Spleen (tissue), 11 donors: ENCODE data around the gene TCF7L1. TPM values are rescaled to one million over a fixed set of nuclear protein-coding genes. Genes with fewer than 3 reads are reported as not detected.

Source experiments
- DNase-seq: peaks from one replicate; pipeline ENCODE4 v3.0.0-alpha.2; 2020
- H3K27ac ChIP-seq, 8 donors: fragments of 200-600 bp; sonication (generic) in 7 of 8; 1 replicate in 4 of 8; 2 replicates in 4 of 8; pipeline versions ENCODE4 v1.5.0 to v1.8.0; 2016 to 2021; ENCODE audit warnings: inconsistent platforms in 4 of 8, mild to moderate bottlenecking in 4 of 8, moderate library complexity in 1 of 8
- H3K27me3 ChIP-seq, 7 donors: fragments of 200-600 bp; sonication (generic) in 6 of 7; replicated peaks in 1 of 7; 1 replicate in 4 of 7; 2 replicates in 3 of 7; pipeline versions ENCODE4 v1.5.0 to v1.8.0; 2016 to 2021; ENCODE audit warnings: inconsistent platforms in 3 of 7, mild to moderate bottlenecking in 1 of 7
- H3K36me3 ChIP-seq, 6 donors: fragments of 200-600 bp; sonication (generic) in 5 of 6; 1 replicate in 4 of 6; 2 replicates in 2 of 6; pipeline versions ENCODE4 v1.5.0 to v1.8.0; 2016 to 2021; ENCODE audit warnings: inconsistent platforms in 2 of 6
- H3K4me1 ChIP-seq, 6 donors: fragments of 200-600 bp; sonication (generic) in 5 of 6; 1 replicate in 3 of 6; 2 replicates in 3 of 6; pipeline versions ENCODE4 v1.5.0 to v1.8.0; 2016 to 2021; ENCODE audit warnings: inconsistent platforms in 3 of 6
- H3K4me3 ChIP-seq, 8 donors: fragments of 200-600 bp; sonication (generic) in 7 of 8; 1 replicate in 4 of 8; 2 replicates in 4 of 8; pipeline versions ENCODE4 v1.5.0 to v1.8.0; 2016 to 2021; ENCODE audit warnings: inconsistent platforms in 4 of 8, mild to moderate bottlenecking in 4 of 8, moderate library complexity in 2 of 8
- H3K9me3 ChIP-seq, 8 donors: fragments of 200-600 bp; sonication (generic) in 7 of 8; 1 replicate in 4 of 8; 2 replicates in 4 of 8; pipeline versions ENCODE4 v1.5.0 to v1.8.0; 2016 to 2021; ENCODE audit warnings: inconsistent platforms in 4 of 8
- CTCF ChIP-seq, 11 experiments: fragments of 200-600 bp in 7 of 11; fragments of 450-650 bp in 4 of 11; sonication (generic) in 4 of 11; IDR thresholded peaks in 8 of 11; conservative IDR thresholded peaks in 3 of 11; 1 replicate in 7 of 11; 2 replicates in 4 of 11; pipeline versions ENCODE4 v1.4.0 to v1.8.0; 2016 to 2021; ENCODE audit warnings: antibody characterized with exemption in 11 of 11, inconsistent platforms in 4 of 11, mild to moderate bottlenecking in 1 of 11
- POLR2A ChIP-seq, 3 donors: fragments of 450-650 bp; IDR thresholded peaks; one replicate each; pipeline ENCODE4 v1.5.1; 2017; ENCODE audit warnings: antibody characterized with exemption in 3 of 3, mild to moderate bottlenecking in 1 of 3
- POLR2AphosphoS5 ChIP-seq, 3 donors: sonication (generic); formaldehyde crosslinking; IDR thresholded peaks; one replicate each; pipeline ENCODE4 v1.5.1; 2017; ENCODE audit warnings: antibody characterized with exemption in 3 of 3
- WGBS, 5 donors: extraction: QIAGEN DNeasy Blood & Tissue Kit in 3 of 5; methylation state at CpG; one replicate each; pipeline versions ENCODE4 v1.1.5 to v1.1.7; 2013 to 2018; 5-methylcytosine and 5-hydroxymethylcytosine counted together
- intact Hi-C: fragments of 100-400 bp; cut with DNase I; formaldehyde crosslinking; loops from one replicate; pipeline ENCODE4 v1.15.0; 2023; ENCODE audit warnings: low total_unique reads
- polyA plus RNA-seq, 3 donors: library from polyadenylated mRNA; stranded (reverse); fragments of 200-250 nt; gene quantifications; one replicate each; pipeline ENCODE4 v1.2.1, GENCODE V29; 2013
- small RNA-seq, 4 donors: library from RNA; depleted of rRNA; stranded (forward); fragments of <200 nt; gene quantifications; one replicate each; pipeline ENCODE3, GENCODE V24; 2016
- total RNA-seq, 7 donors: library from RNA; depleted of rRNA in 3 of 7; stranded (reverse); fragments of >200 nt in 3 of 7; fragmentation: NEBNext Ultra II Directional in 4 of 7; extraction: Animal tissue kit (Norgen Biotek cat#: 25700) in 4 of 7; gene quantifications; one replicate each; pipeline versions ENCODE4 v1.1.0 to v1.2.1, GENCODE V29; 2016 to 2021
- donor health status: healthy with polysubstance abuse.
- donor health status: DM: no; HTN: no; CAD: no; lungs with moderate emphysema.
- donor health status: DM: no; HTN: no; CAD: no.
- donor health status: Bipolar disorder and iron deficiency.
- donor health status: healthy.
- donor health status: DM: no; HTN: no; CAD: no.
- donor health status: DM: yes; HTN: yes; CAD: no.

The TCF7L1 gene
- total and polyA plus RNA-seq, 10 donors = 2.0 to 15.8 (median 6.4) TPM

GRCh38 chr2:85357736-85358135, 224.5 kb downstream of the TCF7L1 start:
- intact Hi-C loops = no loop called here
- H3K9me3 ChIP-seq = no peaks in the 10 kb centered on the region
- no peak overlapping the region for H3K4me3 ChIP-seq
- peaks cover 11 to 58% (median 46%) of the 10 kb centered on the region in 6 donors for H3K4me1 ChIP-seq
- peaks cover 3 to 73% (median 29%) of the 10 kb centered on the region in 6 donors for H3K36me3 ChIP-seq
- WGBS, 5 donors = 74 to 92% (median 86%) methylated on average over 3 of the region's 3 CpGs
- no peak overlapping the region for H3K27ac ChIP-seq
- no peaks in the 10 kb centered on the region for H3K27me3 ChIP-seq
- TF ChIP-seq CTCF (IDR thresholded peaks at IDR 0.05 in 8 of 11, conservative IDR thresholded peaks at IDR 0.05 in 3 of 11) = no peak
- TF ChIP-seq POLR2A (IDR thresholded peaks at IDR 0.05) = no peak
- TF ChIP-seq POLR2AphosphoS5 (IDR thresholded peaks at IDR 0.05) = no peak
- no peak for DNase-seq

Small RNA genes lying within 50 kb of the gene (small RNA-seq; reads per million reads assigned to genes)
- 0 reads per million in 4 donors for gene AC093162.1
- 0 reads per million in 4 donors for gene RF00019
- 0 reads per million in 4 donors for gene RNU6-674P

Other genes with a start within 250 kb of the TCF7L1 start
- 1,000 to 10,000 TPM; 1,416 to 3,222 (median 1,664) TPM for gene TMSB10, start 227.7 kb upstream of the TCF7L1 start, total RNA-seq
- gene TMSB10, start 227.7 kb upstream of the TCF7L1 start, polyA plus RNA-seq = 1,000 to 10,000 TPM; 2,869 to 3,827 (median 3,008) TPM
- 10 to 100 TPM; 34.2 to 68.1 (median 63.3) TPM for gene KCMF1, start 162.2 kb upstream of the TCF7L1 start, total RNA-seq
- gene KCMF1, start 162.2 kb upstream of the TCF7L1 start, polyA plus RNA-seq = 10 to 100 TPM; 15.9 to 26.4 (median 24.3) TPM
- gene TGOLN2, start 194.6 kb downstream of the TCF7L1 start, total RNA-seq = 100 to 1,000 TPM; 127 to 199 (median 156) TPM
- 10 to 100 TPM; 14.8 to 29.6 (median 16.9) TPM for gene TGOLN2, start 194.6 kb downstream of the TCF7L1 start, polyA plus RNA-seq
- gene RETSAT, start 221.1 kb downstream of the TCF7L1 start, total RNA-seq = 10 to 100 TPM; 18.7 to 35.7 (median 28.3) TPM
- gene RETSAT, start 221.1 kb downstream of the TCF7L1 start, polyA plus RNA-seq = 10 to 100 TPM in 1 of 3 donors, 1 to 10 TPM in 2; 6.3 to 10.0 (median 6.4) TPM
- 10 to 100 TPM; 21.0 to 38.0 (median 24.5) TPM for gene ELMOD3, start 221.4 kb downstream of the TCF7L1 start, total RNA-seq
- 10 to 100 TPM; 14.4 to 28.0 (median 23.9) TPM for gene ELMOD3, start 221.4 kb downstream of the TCF7L1 start, polyA plus RNA-seq